ENCODE measurements around the gene PDCD2L. TPM values are rescaled to one million over a fixed set of nuclear protein-coding genes. Genes with fewer than 3 reads are reported as not detected.
"Not testable (repeated sequence)": the region's sequence is repeated elsewhere in the genome, so short reads cannot be mapped to it uniquely, and the experiment has no call there.

Gene PDCD2L
- total RNA-seq, 1 donor from 2014 or later: 24.5 TPM

DNA sequence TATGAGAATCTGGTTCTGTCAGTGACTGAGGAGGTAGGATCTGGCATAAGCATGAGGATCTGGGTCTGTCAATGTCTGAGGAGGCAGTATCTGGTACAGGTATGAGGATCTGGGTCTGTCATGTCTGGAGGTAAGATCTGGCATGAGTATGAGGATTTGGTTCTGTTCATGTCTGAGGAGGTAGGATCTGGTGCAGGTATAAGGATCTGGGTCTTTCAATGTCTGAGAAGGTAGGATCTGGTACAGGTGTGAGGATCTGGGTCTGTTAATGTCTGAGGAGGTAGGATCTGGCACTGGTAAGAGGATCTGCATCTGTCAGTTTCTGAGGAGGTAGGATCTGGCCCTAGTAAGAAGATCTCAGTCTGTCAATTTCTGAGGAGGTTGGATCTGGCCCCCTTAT is 12.4 kb upstream of the PDCD2L start:
- no peak overlapping the region for H3K4me3 ChIP-seq (ENCODE audit: low read depth, low read length)
- TF ChIP-seq CTCF (IDR thresholded peaks at IDR 0.05; ENCODE audit: insufficient read depth, low read length, severe bottlenecking): no peak
- no peak for FAIRE-seq
- peaks cover 50% of the 10 kb centered on the region for H3K36me3 ChIP-seq (ENCODE audit: control insufficient read depth, insufficient read depth, low read length)
- H3K27me3 ChIP-seq (ENCODE audit: control insufficient read depth, insufficient read depth, low read length): no peaks in the 10 kb centered on the region
- no peak for DNase-seq (ENCODE audit: low read depth)

DNA sequence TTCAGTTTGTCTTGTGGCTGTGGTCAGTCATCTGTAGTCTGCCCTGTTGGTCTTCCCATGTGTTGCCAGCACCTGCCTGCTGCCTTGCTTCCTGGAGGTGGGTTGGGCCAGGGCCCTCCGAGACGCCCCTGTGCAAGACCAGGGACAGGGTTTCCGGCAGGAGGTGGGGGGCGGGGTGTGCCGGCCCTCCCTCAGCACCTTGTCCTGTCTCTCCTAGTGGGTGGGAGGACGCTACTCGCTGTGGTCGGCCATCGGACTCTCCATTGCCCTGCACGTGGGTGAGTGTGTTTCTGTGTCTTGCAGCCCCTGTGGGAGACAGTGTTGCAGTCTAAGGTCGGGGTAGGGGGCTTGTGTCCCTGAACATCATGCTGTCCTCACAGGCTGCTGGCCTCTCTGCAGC is 11.2 kb upstream of the PDCD2L start:
- DNase-seq (ENCODE audit: low read depth) (no peak), FAIRE-seq (no peak)
- no peak overlapping the region for H3K4me3 ChIP-seq (ENCODE audit: low read depth, low read length)
- H3K27me3 ChIP-seq (ENCODE audit: control insufficient read depth, insufficient read depth, low read length): no peaks in the 10 kb centered on the region
- TF ChIP-seq CTCF (IDR thresholded peaks at IDR 0.05; ENCODE audit: insufficient read depth, low read length, severe bottlenecking): no peak
- H3K36me3 ChIP-seq (ENCODE audit: control insufficient read depth, insufficient read depth, low read length): peaks cover 49% of the 10 kb centered on the region

- DNase-seq (ENCODE audit: low read depth) (no peak), FAIRE-seq (no peak)
- H3K27me3 ChIP-seq (ENCODE audit: control insufficient read depth, insufficient read depth, low read length): no peaks in the 10 kb centered on the region
- H3K36me3 ChIP-seq (ENCODE audit: control insufficient read depth, insufficient read depth, low read length): peaks cover 47% of the 10 kb centered on the region
- TF ChIP-seq CTCF (IDR thresholded peaks at IDR 0.05; ENCODE audit: insufficient read depth, low read length, severe bottlenecking): no peak
- H3K4me3 ChIP-seq (ENCODE audit: low read depth, low read length): no peak overlapping the region
Observed at GRCh38 chr19:34393629-34394028, 10.6 kb upstream of the PDCD2L start.

- Histone ChIP-seq H3K27me3 (ENCODE audit: control insufficient read depth, insufficient read depth, low read length) (no peaks in the 10 kb centered on the region), H3K4me3 (ENCODE audit: low read depth, low read length) (no peak overlapping the region), H3K36me3 (ENCODE audit: control insufficient read depth, insufficient read depth, low read length) (peaks cover 36% of the 10 kb centered on the region)
- no peak for TF ChIP-seq CTCF (IDR thresholded peaks at IDR 0.05; ENCODE audit: insufficient read depth, low read length, severe bottlenecking)
- FAIRE-seq (no peak), DNase-seq (ENCODE audit: low read depth) (no peak)
Observed at GRCh38 chr19:34397853-34398252, 6.3 kb upstream of the PDCD2L start.

GRCh38 chr19:34399886-34400285 is 4.3 kb upstream of the PDCD2L start:
- Histone ChIP-seq H3K36me3 (ENCODE audit: control insufficient read depth, insufficient read depth, low read length) (peaks cover 28% of the 10 kb centered on the region), H3K4me3 (ENCODE audit: low read depth, low read length) (no peak overlapping the region), H3K27me3 (ENCODE audit: control insufficient read depth, insufficient read depth, low read length) (no peaks in the 10 kb centered on the region)
- no peak for TF ChIP-seq CTCF (IDR thresholded peaks at IDR 0.05; ENCODE audit: insufficient read depth, low read length, severe bottlenecking)
- DNase-seq (ENCODE audit: low read depth): no peak
- no peak for FAIRE-seq

DNA sequence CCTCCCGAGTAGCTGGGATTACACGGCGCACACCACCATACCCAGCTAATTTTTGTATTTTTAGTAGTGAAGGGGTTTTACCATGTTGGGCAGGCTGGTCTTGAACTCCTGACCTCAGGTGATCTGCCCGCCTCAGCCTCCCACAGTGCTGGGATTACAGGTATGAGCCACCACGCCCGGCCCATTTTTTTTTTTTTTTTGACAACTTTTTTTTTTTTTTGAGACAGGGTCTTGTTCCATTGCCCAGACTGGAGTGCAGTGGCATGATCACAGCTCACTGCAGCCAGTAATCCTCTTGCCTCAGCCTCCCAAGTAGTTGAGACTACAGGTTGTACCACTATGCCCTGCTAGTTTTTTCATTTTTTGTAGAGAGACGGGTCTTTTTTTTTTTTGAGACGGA is 3.4 kb upstream of the PDCD2L start:
- DNase-seq (ENCODE audit: low read depth); H3K27me3 ChIP-seq (ENCODE audit: control insufficient read depth, insufficient read depth, low read length); H3K4me3 ChIP-seq (ENCODE audit: low read depth, low read length); FAIRE-seq: not testable (repeated sequence)
- peaks cover 22% of the 10 kb centered on the region for H3K36me3 ChIP-seq (ENCODE audit: control insufficient read depth, insufficient read depth, low read length)
